Measurements from ENCODE around the gene YBX3. TPM values are rescaled to one million over a fixed set of nuclear protein-coding genes. Genes with fewer than 3 reads are reported as not detected.

Gene YBX3
- total and polyA plus RNA-seq, 12 donors: 72.6 to 336 (median 156) TPM

DNA sequence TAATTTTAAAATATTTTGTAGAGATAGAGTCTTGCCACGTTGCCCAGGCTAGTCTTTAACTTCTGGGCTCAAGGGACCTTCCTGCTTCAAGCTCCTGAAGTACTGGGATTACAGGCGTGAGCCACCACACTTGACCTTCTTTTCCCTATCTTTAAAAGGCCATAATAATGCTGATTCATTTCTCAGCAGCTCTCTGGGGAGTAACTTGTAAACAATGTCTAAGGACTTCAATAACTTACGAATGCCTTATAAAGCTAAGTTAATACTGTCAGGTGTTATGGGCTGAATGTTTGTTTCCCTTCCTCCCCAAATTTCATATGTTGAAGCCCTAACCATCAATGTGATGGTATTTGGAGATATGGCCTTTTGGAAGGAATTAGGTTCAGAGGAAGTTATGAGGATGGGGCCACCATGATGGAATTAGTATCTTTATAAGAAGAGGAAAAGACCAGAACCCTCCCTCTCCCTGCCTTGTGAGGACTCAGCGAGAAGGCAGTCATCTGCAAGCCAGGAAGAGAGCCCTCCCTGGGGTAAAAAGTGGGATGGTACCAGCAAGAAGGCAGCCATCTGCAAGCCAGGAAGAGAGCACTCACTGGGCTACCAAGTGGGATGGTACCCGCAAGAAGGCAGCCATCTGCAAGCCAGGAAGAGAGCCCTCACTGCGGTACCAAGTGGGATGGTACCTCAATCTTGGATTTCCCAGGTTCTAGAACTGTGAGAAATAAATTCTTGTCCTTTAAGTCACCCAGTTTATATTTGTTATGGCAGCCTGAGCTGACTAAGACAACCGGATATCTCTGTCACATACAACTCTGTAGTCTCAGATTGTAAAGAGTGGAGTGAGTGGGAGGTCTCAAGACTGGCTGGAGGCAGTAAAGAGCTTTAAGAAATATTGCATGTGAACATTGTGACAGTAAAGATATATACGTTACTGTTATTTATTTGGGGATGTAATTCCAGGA is 16.3 kb upstream of the YBX3 start:
- Histone ChIP-seq H3K4me3 (no peak overlapping the region), H3K4me1 (replicated peaks in 1 of 2) (peaks cover 0 to 5% of the 10 kb centered on the region in 2 donors), H3K9me3 (replicated peaks in 1 of 3) (no peaks in the 10 kb centered on the region), H3K36me3 (replicated peaks in 1 of 2) (no peaks in the 10 kb centered on the region), H3K27ac (peak overlapping the region in 1 of 5 donors; percentile 10), H3K27me3 (no peaks in the 10 kb centered on the region)
- TF ChIP-seq, protein P1, sequence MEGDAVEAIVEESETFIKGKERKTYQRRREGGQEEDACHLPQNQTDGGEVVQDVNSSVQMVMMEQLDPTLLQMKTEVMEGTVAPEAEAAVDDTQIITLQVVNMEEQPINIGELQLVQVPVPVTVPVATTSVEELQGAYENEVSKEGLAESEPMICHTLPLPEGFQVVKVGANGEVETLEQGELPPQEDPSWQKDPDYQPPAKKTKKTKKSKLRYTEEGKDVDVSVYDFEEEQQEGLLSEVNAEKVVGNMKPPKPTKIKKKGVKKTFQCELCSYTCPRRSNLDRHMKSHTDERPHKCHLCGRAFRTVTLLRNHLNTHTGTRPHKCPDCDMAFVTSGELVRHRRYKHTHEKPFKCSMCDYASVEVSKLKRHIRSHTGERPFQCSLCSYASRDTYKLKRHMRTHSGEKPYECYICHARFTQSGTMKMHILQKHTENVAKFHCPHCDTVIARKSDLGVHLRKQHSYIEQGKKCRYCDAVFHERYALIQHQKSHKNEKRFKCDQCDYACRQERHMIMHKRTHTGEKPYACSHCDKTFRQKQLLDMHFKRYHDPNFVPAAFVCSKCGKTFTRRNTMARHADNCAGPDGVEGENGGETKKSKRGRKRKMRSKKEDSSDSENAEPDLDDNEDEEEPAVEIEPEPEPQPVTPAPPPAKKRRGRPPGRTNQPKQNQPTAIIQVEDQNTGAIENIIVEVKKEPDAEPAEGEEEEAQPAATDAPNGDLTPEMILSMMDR (IDR thresholded peaks at IDR 0.05): no peak
- no peak for TF ChIP-seq POLR2A (IDR thresholded peaks at IDR 0.05)
- DNase-seq: no peak
- intact Hi-C loops (cut with DNase I): loop anchor here in 1 of 2 donors (10.0 kb wide), 1 partner anchor 115 kb away; no protein-coding TSS in a partner anchor
- 81 to 83% (median 82%) methylated on average over 6 to 8 of the region's 8 CpGs for WGBS, 4 donors

DNA sequence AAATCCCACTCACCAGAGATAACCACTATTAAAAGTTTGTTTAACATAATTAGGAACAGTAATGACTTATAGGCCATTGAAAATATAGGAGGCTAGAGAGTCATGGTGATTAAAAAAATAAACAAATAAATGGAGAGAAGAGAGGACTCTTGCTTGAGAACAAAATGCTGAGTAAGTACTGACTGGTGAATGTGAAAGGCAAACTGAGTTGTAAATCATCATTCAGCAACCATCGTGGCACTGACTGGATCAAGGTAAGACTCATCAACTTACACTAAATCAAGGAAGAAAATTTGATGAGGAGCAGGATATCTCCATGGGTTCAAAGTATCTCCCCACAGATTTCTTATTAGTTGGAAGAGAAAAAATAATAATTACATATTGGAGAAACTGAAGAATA is 14.1 kb upstream of the YBX3 start:
- no peaks in the 10 kb centered on the region for H3K27me3 ChIP-seq
- 42 to 62% (median 49%) methylated on average over 1 of the region's 1 CpG for WGBS, 4 donors
- no peaks in the 10 kb centered on the region for H3K9me3 ChIP-seq (replicated peaks in 1 of 3)
- no peaks in the 10 kb centered on the region for H3K36me3 ChIP-seq (replicated peaks in 1 of 2)
- intact Hi-C loops (cut with DNase I): no loop called here
- H3K4me1 ChIP-seq (replicated peaks in 1 of 2): peaks cover 0 to 5% of the 10 kb centered on the region in 2 donors
- H3K4me3 ChIP-seq: no peak overlapping the region
- no peak for DNase-seq
- TF ChIP-seq POLR2A (IDR thresholded peaks at IDR 0.05): no peak
- TF ChIP-seq, protein P1 (IDR thresholded peaks at IDR 0.05): no peak
- no peak overlapping the region for H3K27ac ChIP-seq

DNA sequence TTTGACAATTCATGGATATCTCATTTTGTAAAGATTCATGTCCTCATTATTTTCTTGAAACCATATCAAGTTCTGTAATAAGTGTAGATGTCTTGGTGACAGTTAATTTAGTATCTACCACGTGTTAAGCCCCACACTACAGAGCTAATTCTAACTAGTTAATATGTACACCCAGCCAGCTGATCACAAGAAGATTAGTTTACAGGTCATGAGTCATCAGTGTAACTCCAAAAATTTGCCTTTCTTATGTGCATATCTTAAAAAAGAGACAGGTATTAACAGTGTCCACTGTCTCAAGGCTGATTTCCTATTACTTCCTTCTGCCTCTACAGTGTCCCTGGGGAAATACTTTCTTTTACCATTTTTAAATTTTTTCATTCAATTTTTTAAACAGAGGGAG is 13.3 kb upstream of the YBX3 start:
- DNase-seq: no peak
- WGBS, 4 donors: 71 to 78% (median 73%) methylated on average over 1 of the region's 1 CpG

DNA sequence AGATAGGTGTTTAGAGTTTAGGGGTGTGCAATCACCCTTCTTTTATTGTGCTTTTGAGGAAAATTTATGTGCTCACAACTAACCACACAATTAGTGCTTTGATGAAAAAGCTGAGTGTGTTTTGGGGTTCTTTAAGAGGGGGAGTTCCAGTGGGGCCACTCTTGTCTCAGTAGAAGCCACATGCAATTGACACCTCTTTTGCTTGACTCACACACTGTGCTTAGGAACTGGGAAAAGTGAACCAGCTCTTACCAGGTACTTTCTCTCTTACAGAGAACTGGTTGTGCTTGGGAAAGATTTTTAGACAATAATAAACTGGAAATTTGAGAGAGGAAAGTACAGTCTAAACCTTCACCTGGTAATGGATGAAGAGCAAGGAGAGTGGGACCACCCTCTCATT is 12.3 kb upstream of the YBX3 start:
- Histone ChIP-seq H3K27ac (no peak overlapping the region), H3K9me3 (replicated peaks in 1 of 3) (no peaks in the 10 kb centered on the region), H3K36me3 (replicated peaks in 1 of 2) (no peaks in the 10 kb centered on the region), H3K4me3 (no peak overlapping the region), H3K27me3 (no peaks in the 10 kb centered on the region), H3K4me1 (replicated peaks in 1 of 2) (no peaks in the 10 kb centered on the region)
- DNase-seq: no peak
- intact Hi-C loops (cut with DNase I): no loop called here
- no peak for TF ChIP-seq POLR2A (IDR thresholded peaks at IDR 0.05)
- TF ChIP-seq, protein P1 (IDR thresholded peaks at IDR 0.05): no peak

More for the DNA sequence above, 13.3 kb upstream of the YBX3 start:
- intact Hi-C loops (cut with DNase I): no loop called here
- TF ChIP-seq POLR2A (IDR thresholded peaks at IDR 0.05): no peak
- H3K4me1 ChIP-seq (replicated peaks in 1 of 2): peaks cover 0 to 2% of the 10 kb centered on the region in 2 donors
- H3K27ac ChIP-seq: no peak overlapping the region
- no peaks in the 10 kb centered on the region for H3K36me3 ChIP-seq (replicated peaks in 1 of 2)
- no peaks in the 10 kb centered on the region for H3K9me3 ChIP-seq (replicated peaks in 1 of 3)
- no peak overlapping the region for H3K4me3 ChIP-seq
- H3K27me3 ChIP-seq: no peaks in the 10 kb centered on the region
